Naive B cell (primary cell): ENCODE results near the gene SYNDIG1. TPM values are rescaled to one million over a fixed set of nuclear protein-coding genes. Genes with fewer than 3 reads are reported as not detected.
"Not testable (repeated sequence)": the region's sequence is repeated elsewhere in the genome, so short reads cannot be mapped to it uniquely, and the experiment has no call there.

Source experiments
- ATAC-seq, 2 donors: fragments of 150-1000 bp; cut with Tn5 transposase; 2 replicates each; pipeline ENCODE4 v1.10.0; 2021; ENCODE audit warnings: low read depth in 2 of 2, mild to moderate bottlenecking in 2 of 2, moderate library complexity in 2 of 2
- DNase-seq: peaks from one replicate; pipeline ENCODE4 v3.0.0; 2022
- H3K27ac Mint-ChIP-seq, 6 donors: one replicate each; pipeline ENCODE4 v1.8.0; 2020 to 2022; ENCODE audit warnings: mild to moderate bottlenecking in 6 of 6, mixed read lengths in 6 of 6, moderate library complexity in 5 of 6, inconsistent platforms in 2 of 6
- H3K27me3 Mint-ChIP-seq, 3 donors: one replicate each; pipeline ENCODE4 v1.8.0; 2021 to 2022; ENCODE audit warnings: mixed read lengths in 3 of 3, mild to moderate bottlenecking in 1 of 3
- H3K36me3 Mint-ChIP-seq, 2 donors: one replicate each; pipeline ENCODE4 v1.8.0; 2020 to 2022; ENCODE audit warnings: mixed read lengths in 2 of 2, inconsistent platforms in 1 of 2, mild to moderate bottlenecking in 1 of 2
- H3K4me1 Mint-ChIP-seq, 3 donors: one replicate each; pipeline ENCODE4 v1.8.0; 2020 to 2022; ENCODE audit warnings: mixed read lengths in 3 of 3, inconsistent platforms in 1 of 3, mild to moderate bottlenecking in 1 of 3, moderate library complexity in 1 of 3
- H3K4me3 Mint-ChIP-seq, 8 donors: one replicate each; pipeline ENCODE4 v1.8.0; 2020 to 2022; ENCODE audit warnings: mild to moderate bottlenecking in 8 of 8, mixed read lengths in 8 of 8, moderate library complexity in 8 of 8, inconsistent platforms in 2 of 8
- H3K9me3 Mint-ChIP-seq, 7 donors: one replicate each; pipeline ENCODE4 v1.8.0; 2020 to 2022; ENCODE audit warnings: mixed read lengths in 7 of 7, mild to moderate bottlenecking in 5 of 7, inconsistent platforms in 2 of 7, moderate library complexity in 1 of 7
- polyA plus RNA-seq, 6 donors: library from polyadenylated mRNA; unstranded; fragments of 300-500 nt; fragmentation: Illumina TruSeq; gene quantifications; one replicate each; pipeline ENCODE4 v1.2.3, GENCODE V29; 2021; ENCODE audit warnings: low read depth in 6 of 6

The SYNDIG1 gene
- polyA plus RNA-seq, 6 donors from 2014 or later: not detected

GRCh38 chr20:24506696-24507095 is 37.3 kb downstream of the SYNDIG1 start:
- ATAC-seq (no peak), DNase-seq (no peak)
- Mint-ChIP-seq H3K27ac (no peak overlapping the region), H3K36me3 (no peaks in the 10 kb centered on the region), H3K4me1 (no peaks in the 10 kb centered on the region), H3K9me3 (no peaks in the 10 kb centered on the region), H3K27me3 (peaks cover 0 to 16% (median 8%) of the 10 kb centered on the region in 3 donors), H3K4me3 (peak overlapping the region in 2 of 8 donors; percentile 18 to 25)

- Mint-ChIP-seq H3K9me3 (no peaks in the 10 kb centered on the region), H3K4me3 (no peak overlapping the region), H3K36me3 (no peaks in the 10 kb centered on the region), H3K27ac (peak overlapping the region in 1 of 6 donors; percentile 8), H3K27me3 (peaks cover 0 to 16% (median 8%) of the 10 kb centered on the region in 3 donors), H3K4me1 (no peaks in the 10 kb centered on the region)
- ATAC-seq (no peak), DNase-seq (no peak)
Observed at GRCh38 chr20:24507182-24507853, 37.9 kb downstream of the SYNDIG1 start.

GRCh38 chr20:24512441-24512840 is 43.0 kb downstream of the SYNDIG1 start:
- DNase-seq, H3K36me3 Mint-ChIP-seq, H3K27ac Mint-ChIP-seq, H3K4me1 Mint-ChIP-seq, H3K27me3 Mint-ChIP-seq, H3K9me3 Mint-ChIP-seq, H3K4me3 Mint-ChIP-seq, ATAC-seq: not testable (repeated sequence)

GRCh38 chr20:24518515-24518914 is 49.1 kb downstream of the SYNDIG1 start:
- no peaks in the 10 kb centered on the region for H3K27me3 Mint-ChIP-seq
- no peak for DNase-seq

DNA sequence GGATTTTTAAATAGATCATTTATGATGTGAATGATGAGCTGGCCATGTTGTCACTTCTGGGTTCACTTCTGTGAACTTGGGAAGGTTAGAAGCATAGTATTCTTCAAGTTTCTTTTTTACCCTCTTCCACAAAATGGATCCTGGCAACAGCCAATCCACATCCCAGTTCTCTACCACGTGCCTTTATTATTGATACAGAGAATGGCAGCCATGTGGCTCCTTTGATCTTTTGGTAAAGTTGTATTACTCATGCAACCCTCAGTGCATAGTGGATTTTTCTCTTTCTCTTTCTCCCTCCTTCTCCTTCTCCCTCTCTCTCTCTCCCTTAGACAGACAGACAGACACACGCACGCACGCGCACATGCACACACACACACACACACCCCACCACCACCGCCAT is 50.0 kb downstream of the SYNDIG1 start:
- no peaks in the 10 kb centered on the region for H3K4me1 Mint-ChIP-seq
- no peak overlapping the region for H3K27ac Mint-ChIP-seq
- no peaks in the 10 kb centered on the region for H3K27me3 Mint-ChIP-seq
- H3K9me3 Mint-ChIP-seq: peaks cover 0 to 2% (median 0%) of the 10 kb centered on the region in 7 donors
- H3K36me3 Mint-ChIP-seq: no peaks in the 10 kb centered on the region
- no peak for ATAC-seq
- no peak for DNase-seq
- H3K4me3 Mint-ChIP-seq: no peak overlapping the region

More at GRCh38 chr20:24518515-24518914, 49.1 kb downstream of the SYNDIG1 start:
- no peak overlapping the region for H3K27ac Mint-ChIP-seq
- no peaks in the 10 kb centered on the region for H3K4me1 Mint-ChIP-seq
- peaks cover 0 to 2% (median 0%) of the 10 kb centered on the region in 7 donors for H3K9me3 Mint-ChIP-seq
- ATAC-seq: no peak
- H3K36me3 Mint-ChIP-seq: peaks cover 0 to under 1% of the 10 kb centered on the region in 2 donors
- H3K4me3 Mint-ChIP-seq: no peak overlapping the region

GRCh38 chr20:24521032-24521431 is 51.6 kb downstream of the SYNDIG1 start:
- DNase-seq (no peak), ATAC-seq (no peak)
- H3K27me3 Mint-ChIP-seq: no peaks in the 10 kb centered on the region
- H3K36me3 Mint-ChIP-seq: no peaks in the 10 kb centered on the region
- peaks cover 0 to 1% (median 0%) of the 10 kb centered on the region in 7 donors for H3K9me3 Mint-ChIP-seq
- H3K4me3 Mint-ChIP-seq: no peak overlapping the region
- H3K27ac Mint-ChIP-seq: no peak overlapping the region
- H3K4me1 Mint-ChIP-seq: no peaks in the 10 kb centered on the region

DNA sequence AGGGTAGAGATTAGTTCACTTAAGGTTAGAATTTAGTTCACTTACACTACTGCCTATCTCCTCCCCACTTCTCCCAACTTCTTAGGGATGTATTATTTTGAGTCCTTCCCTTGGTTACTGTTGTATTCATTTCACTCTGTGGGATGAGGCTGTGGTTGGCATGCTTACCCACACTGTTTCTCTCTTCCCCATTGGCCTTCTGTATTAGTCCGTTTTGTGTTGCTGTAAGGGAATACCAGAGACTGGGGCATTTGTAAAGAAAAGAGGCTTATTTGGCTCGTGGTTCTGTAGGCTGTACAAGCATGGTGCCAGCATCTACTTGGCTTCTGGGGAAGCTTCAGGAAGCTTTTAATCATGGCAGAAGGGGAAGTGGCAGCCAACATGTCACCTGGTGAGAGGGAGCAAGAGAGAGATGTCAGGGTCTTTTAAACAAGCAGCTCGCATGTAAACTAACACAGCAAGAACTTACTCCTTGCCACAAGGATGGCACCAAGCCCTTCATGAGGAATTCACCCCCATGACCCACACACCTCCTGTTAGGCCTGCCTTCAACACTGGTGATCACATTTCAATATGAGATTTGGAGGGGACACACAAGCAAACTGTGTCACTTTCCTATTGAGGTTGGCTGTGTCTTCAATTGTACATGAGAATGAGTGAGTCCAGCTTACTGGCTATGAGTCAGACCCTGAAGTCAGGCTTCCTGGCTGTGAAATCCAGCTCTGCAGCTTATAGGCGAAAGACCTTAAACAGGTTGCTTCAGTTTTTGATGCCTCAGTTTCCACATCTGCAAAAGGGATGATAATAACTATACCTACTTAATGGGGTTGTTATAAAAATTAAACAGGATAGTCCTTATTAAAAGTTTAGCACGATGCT is 53.3 kb downstream of the SYNDIG1 start:
- no peaks in the 10 kb centered on the region for H3K27me3 Mint-ChIP-seq
- DNase-seq (no peak), ATAC-seq (no peak)
- peak overlapping the region in 1 of 8 donors; percentile 61 for H3K4me3 Mint-ChIP-seq
- peaks cover 0 to 1% (median 0%) of the 10 kb centered on the region in 7 donors for H3K9me3 Mint-ChIP-seq
- H3K36me3 Mint-ChIP-seq: no peaks in the 10 kb centered on the region
- H3K4me1 Mint-ChIP-seq: no peaks in the 10 kb centered on the region
- peak overlapping the region in 1 of 6 donors; percentile 10 for H3K27ac Mint-ChIP-seq

- no peak for ATAC-seq
- H3K4me3 Mint-ChIP-seq: no peak overlapping the region
- peaks cover 0 to 2% (median 2%) of the 10 kb centered on the region in 3 donors for H3K27me3 Mint-ChIP-seq
- no peak for DNase-seq
- peaks cover 0 to 1% (median 0%) of the 10 kb centered on the region in 7 donors for H3K9me3 Mint-ChIP-seq
- no peaks in the 10 kb centered on the region for H3K4me1 Mint-ChIP-seq
- no peak overlapping the region for H3K27ac Mint-ChIP-seq
- H3K36me3 Mint-ChIP-seq: no peaks in the 10 kb centered on the region
Observed at GRCh38 chr20:24523661-24524060, 54.2 kb downstream of the SYNDIG1 start.

GRCh38 chr20:24528583-24529368 is 59.3 kb downstream of the SYNDIG1 start:
- peaks cover 0 to 16% (median 12%) of the 10 kb centered on the region in 3 donors for H3K27me3 Mint-ChIP-seq
- peaks cover 0 to 7% (median 2%) of the 10 kb centered on the region in 7 donors for H3K9me3 Mint-ChIP-seq
- ATAC-seq (no peak), DNase-seq (no peak)
- H3K4me3 Mint-ChIP-seq: no peak overlapping the region
- peaks cover 0 to 9% of the 10 kb centered on the region in 2 donors for H3K36me3 Mint-ChIP-seq
- H3K4me1 Mint-ChIP-seq: no peaks in the 10 kb centered on the region
- no peak overlapping the region for H3K27ac Mint-ChIP-seq

DNA sequence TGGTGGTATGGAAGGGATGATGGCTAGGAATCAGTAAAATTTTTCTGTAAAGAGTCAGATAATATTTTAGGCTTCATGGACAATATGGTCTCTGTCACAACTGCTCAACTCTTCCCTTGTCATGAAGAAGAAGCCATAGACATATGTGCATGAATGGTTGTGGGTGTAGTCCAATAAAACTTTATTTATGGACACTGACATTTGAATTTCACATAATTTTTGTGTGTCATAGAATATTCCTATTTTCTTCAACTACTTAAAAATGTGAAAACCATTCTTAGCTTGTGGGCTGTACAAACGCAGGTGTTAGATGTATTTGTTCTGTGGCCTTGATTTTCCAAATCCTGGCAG is 59.9 kb downstream of the SYNDIG1 start:
- Mint-ChIP-seq H3K4me1 (no peaks in the 10 kb centered on the region), H3K27ac (no peak overlapping the region), H3K4me3 (no peak overlapping the region), H3K36me3 (peaks cover 0 to 9% of the 10 kb centered on the region in 2 donors), H3K27me3 (peaks cover 0 to 16% (median 12%) of the 10 kb centered on the region in 3 donors), H3K9me3 (peaks cover 0 to 7% (median 2%) of the 10 kb centered on the region in 7 donors)
- ATAC-seq: no peak
- DNase-seq: no peak

GRCh38 chr20:24530131-24530680 is 60.8 kb downstream of the SYNDIG1 start:
- peaks cover 0 to 16% (median 12%) of the 10 kb centered on the region in 3 donors for H3K27me3 Mint-ChIP-seq
- no peak for DNase-seq
- H3K4me1 Mint-ChIP-seq: no peaks in the 10 kb centered on the region
- H3K4me3 Mint-ChIP-seq: no peak overlapping the region
- peaks cover 0 to 9% of the 10 kb centered on the region in 2 donors for H3K36me3 Mint-ChIP-seq
- no peak for ATAC-seq
- peaks cover 0 to 9% (median 2%) of the 10 kb centered on the region in 7 donors for H3K9me3 Mint-ChIP-seq
- no peak overlapping the region for H3K27ac Mint-ChIP-seq

- peaks cover 0 to 9% of the 10 kb centered on the region in 2 donors for H3K36me3 Mint-ChIP-seq
- no peak for DNase-seq
- H3K27me3 Mint-ChIP-seq: peaks cover 0 to 16% (median 12%) of the 10 kb centered on the region in 3 donors
- no peak overlapping the region for H3K4me3 Mint-ChIP-seq
- ATAC-seq: no peak
- no peaks in the 10 kb centered on the region for H3K4me1 Mint-ChIP-seq
- no peak overlapping the region for H3K27ac Mint-ChIP-seq
- H3K9me3 Mint-ChIP-seq: peaks cover 0 to 9% (median 2%) of the 10 kb centered on the region in 7 donors
Observed at GRCh38 chr20:24531202-24531601, 61.8 kb downstream of the SYNDIG1 start.
